Lower lobe of right lung (tissue), 2 donors: ENCODE measurements around the gene CEACAM3. TPM values are rescaled to one million over a fixed set of nuclear protein-coding genes. Genes with fewer than 3 reads are reported as not detected.
A peak's percentile ranks its signal among the peaks of the same experiment; 100 is the strongest.

ENCODE experiments used
- ATAC-seq, 2 donors: fragments of 200-7000 bp; cut with Tn5 transposase; one replicate each; pipeline ENCODE4 v1.9.1; 2020 to 2022; ENCODE audit warnings: mild to moderate bottlenecking in 2 of 2, moderate library complexity in 2 of 2
- DNase-seq: peaks from one replicate; pipeline ENCODE4 v3.0.0-alpha.2; 2020
- H3K27ac ChIP-seq: fragments of 200-600 bp; one replicate; pipeline ENCODE4 v1.8.0; 2022
- H3K27me3 ChIP-seq: fragments of 200-600 bp; one replicate; pipeline ENCODE4 v1.8.0; 2022; ENCODE audit warnings: low read depth
- H3K36me3 ChIP-seq: fragments of 200-600 bp; one replicate; pipeline ENCODE4 v1.8.0; 2022; ENCODE audit warnings: mild to moderate bottlenecking
- H3K4me1 ChIP-seq: fragments of 200-600 bp; one replicate; pipeline ENCODE4 v1.8.0; 2022
- H3K4me3 ChIP-seq: fragments of 200-600 bp; one replicate; pipeline ENCODE4 v1.8.0; 2022; ENCODE audit warnings: mild to moderate bottlenecking
- H3K9me3 ChIP-seq: fragments of 200-600 bp; one replicate; pipeline ENCODE4 v1.8.0; 2022
- intact Hi-C: fragments of 100-400 bp; cut with DNase I; formaldehyde crosslinking; loops from one replicate; pipeline ENCODE4 v1.11.0; 2022
- total RNA-seq: library from RNA; stranded (reverse); fragmentation: NEBNext Ultra II Directional; extraction: Animal tissue kit (Norgen Biotek cat#: 25700); gene quantifications from one replicate; pipeline ENCODE4 v1.2.1, GENCODE V29; 2021
- TF ChIP-seq, protein P1 (sequence below): fragments of 200-600 bp; IDR thresholded peaks from one replicate; pipeline ENCODE4 v1.8.0; 2022; ENCODE audit warnings: antibody characterized with exemption, mild to moderate bottlenecking
- donor health status: DM: no; HTN: yes; CAD: no; lungs with severe emphysema.

CEACAM3 gene
- total RNA-seq, 1 donor from 2014 or later, result 4.3 TPM

DNA sequence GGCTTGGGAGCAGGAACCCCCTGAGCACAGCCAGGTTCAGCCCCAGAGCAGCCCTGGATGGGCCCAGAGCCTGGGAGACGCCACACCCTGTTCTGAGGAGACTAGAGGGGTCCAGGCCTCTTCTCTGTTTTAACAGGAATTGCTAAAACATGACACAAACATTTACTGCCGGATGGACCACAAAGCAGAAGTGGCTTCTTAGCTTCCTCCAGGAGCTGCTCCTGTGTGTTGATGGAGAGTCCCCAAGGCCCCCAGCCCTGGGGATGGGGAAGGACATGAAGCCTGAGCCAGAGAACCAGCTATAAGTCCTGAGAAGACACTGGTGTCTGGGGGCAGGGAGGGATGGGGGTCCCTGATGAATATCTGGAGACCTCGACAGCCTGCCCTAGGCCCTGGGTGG lies 14.6 kb downstream of the CEACAM3 start:
- intact Hi-C loops, result no loop called here
- H3K9me3 ChIP-seq, result no peaks in the 10 kb centered on the region
- H3K27ac ChIP-seq, result peak overlapping the region; percentile 65
- H3K36me3 ChIP-seq, result no peaks in the 10 kb centered on the region
- peaks cover 5% of the 10 kb centered on the region for H3K4me1 ChIP-seq
- peaks cover 8% of the 10 kb centered on the region for H3K27me3 ChIP-seq
- no peak overlapping the region for H3K4me3 ChIP-seq
- DNase-seq, result no peak
- ATAC-seq, result peak; percentile 61 to 67
- TF ChIP-seq, protein P1, sequence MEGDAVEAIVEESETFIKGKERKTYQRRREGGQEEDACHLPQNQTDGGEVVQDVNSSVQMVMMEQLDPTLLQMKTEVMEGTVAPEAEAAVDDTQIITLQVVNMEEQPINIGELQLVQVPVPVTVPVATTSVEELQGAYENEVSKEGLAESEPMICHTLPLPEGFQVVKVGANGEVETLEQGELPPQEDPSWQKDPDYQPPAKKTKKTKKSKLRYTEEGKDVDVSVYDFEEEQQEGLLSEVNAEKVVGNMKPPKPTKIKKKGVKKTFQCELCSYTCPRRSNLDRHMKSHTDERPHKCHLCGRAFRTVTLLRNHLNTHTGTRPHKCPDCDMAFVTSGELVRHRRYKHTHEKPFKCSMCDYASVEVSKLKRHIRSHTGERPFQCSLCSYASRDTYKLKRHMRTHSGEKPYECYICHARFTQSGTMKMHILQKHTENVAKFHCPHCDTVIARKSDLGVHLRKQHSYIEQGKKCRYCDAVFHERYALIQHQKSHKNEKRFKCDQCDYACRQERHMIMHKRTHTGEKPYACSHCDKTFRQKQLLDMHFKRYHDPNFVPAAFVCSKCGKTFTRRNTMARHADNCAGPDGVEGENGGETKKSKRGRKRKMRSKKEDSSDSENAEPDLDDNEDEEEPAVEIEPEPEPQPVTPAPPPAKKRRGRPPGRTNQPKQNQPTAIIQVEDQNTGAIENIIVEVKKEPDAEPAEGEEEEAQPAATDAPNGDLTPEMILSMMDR, result no peak

DNA sequence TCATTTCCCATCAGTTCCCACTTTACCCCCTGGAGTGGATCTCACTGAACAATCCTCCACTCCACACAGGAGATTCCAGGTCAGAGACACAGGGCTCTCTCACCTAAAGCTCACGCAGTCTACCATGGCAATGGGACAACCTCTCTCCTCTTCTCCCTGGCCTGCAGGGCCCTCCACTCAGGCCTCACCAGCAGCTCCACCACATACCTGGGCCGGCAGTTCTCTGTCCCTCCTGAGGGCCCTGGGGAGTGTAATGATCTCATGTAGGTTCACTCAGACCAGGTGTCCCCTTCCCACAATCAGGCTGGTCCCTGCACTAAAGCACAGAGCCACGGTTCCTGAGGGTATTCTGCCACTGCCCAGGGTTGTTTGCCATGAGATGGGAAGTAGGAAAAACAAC lies 15.6 kb downstream of the CEACAM3 start:
- H3K9me3 ChIP-seq, result no peaks in the 10 kb centered on the region
- peaks cover 8% of the 10 kb centered on the region for H3K27me3 ChIP-seq
- no peaks in the 10 kb centered on the region for H3K36me3 ChIP-seq
- peaks cover 5% of the 10 kb centered on the region for H3K4me1 ChIP-seq
- intact Hi-C loops, result no loop called here
- H3K4me3 ChIP-seq, result no peak overlapping the region
- DNase-seq (no peak), ATAC-seq (no peak)
- TF ChIP-seq, protein P1, result no peak
- no peak overlapping the region for H3K27ac ChIP-seq

DNA sequence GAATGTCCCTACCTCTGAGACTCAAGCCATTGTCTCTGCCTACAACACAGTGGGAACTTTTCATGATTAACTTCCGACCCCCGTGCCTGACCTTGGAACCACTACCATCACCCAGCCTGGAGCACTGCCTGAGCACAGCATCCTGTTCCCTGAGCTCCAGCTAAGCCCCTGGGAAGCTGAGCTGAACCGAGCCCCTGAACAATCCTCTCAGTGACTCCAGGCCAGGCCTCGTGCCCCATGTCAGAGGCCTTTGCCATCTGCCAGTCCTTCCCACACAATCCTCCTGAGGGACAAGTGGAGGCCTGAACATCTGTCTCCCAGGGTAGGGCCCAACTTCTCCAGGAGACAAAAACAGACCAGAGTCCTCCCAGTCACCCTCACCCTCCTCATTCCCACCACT lies 17.5 kb downstream of the CEACAM3 start:
- H3K4me1 ChIP-seq, result peaks cover 5% of the 10 kb centered on the region
- TF ChIP-seq, protein P1, result no peak
- H3K4me3 ChIP-seq, result no peak overlapping the region
- H3K36me3 ChIP-seq, result no peaks in the 10 kb centered on the region
- H3K27ac ChIP-seq, result no peak overlapping the region
- no peaks in the 10 kb centered on the region for H3K9me3 ChIP-seq
- DNase-seq (no peak), ATAC-seq (no peak)
- intact Hi-C loops, result no loop called here
- H3K27me3 ChIP-seq, result peaks cover 8% of the 10 kb centered on the region

DNA sequence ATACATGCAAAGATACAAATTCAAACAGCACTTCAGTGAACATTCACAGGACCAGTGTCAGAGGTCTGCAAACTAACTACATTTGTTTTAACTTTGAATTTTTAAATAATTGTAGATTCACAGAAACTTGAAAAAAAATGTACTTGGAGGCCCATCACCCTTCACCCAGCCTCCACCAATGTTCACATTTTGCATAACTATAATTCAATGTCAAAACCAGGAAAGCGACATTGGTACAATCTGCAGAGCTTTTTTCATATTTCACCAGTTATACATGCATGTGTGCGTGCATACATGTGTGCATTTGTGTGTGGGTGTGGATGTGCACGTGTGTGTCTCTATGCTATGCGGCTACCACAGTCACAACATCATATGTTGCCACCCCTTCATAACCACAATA lies 18.9 kb downstream of the CEACAM3 start:
- intact Hi-C loops, result no loop called here
- no peak overlapping the region for H3K27ac ChIP-seq
- no peaks in the 10 kb centered on the region for H3K9me3 ChIP-seq
- ATAC-seq, result no peak
- no peaks in the 10 kb centered on the region for H3K27me3 ChIP-seq
- TF ChIP-seq, protein P1, result no peak
- no peak overlapping the region for H3K4me3 ChIP-seq
- H3K36me3 ChIP-seq, result no peaks in the 10 kb centered on the region
- no peak for DNase-seq
- peaks cover 5% of the 10 kb centered on the region for H3K4me1 ChIP-seq

DNA sequence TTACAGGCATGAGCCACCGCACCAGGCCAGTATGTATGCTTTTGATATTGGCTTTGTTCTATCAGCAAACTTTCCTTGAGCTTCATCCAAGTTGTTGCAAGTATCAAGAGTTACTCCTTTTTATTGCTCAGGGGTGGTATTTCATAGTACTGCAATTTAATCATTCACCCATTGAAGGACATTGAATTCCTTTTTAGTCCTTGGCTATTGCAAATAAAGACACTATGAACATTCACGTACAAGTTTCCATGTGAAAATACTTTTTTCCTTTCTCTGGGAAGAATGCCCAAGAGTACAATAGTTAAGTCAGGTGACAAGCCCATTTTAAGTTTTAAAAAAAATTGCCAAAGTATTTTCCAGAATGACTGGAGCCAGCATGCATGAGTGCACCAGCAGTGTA lies 20.4 kb downstream of the CEACAM3 start:
- no peak overlapping the region for H3K27ac ChIP-seq
- ATAC-seq, result no peak
- no peaks in the 10 kb centered on the region for H3K4me1 ChIP-seq
- intact Hi-C loops, result no loop called here
- no peaks in the 10 kb centered on the region for H3K9me3 ChIP-seq
- TF ChIP-seq, protein P1, result no peak
- no peaks in the 10 kb centered on the region for H3K36me3 ChIP-seq
- no peak for DNase-seq
- H3K4me3 ChIP-seq, result no peak overlapping the region
- H3K27me3 ChIP-seq, result peaks cover 7% of the 10 kb centered on the region
